HG02943 (cell line): Measurements from ENCODE around the gene MYO3B.
"Not testable (repeated sequence)": the region's sequence is repeated elsewhere in the genome, so short reads cannot be mapped to it uniquely, and the experiment has no call there.

Experiments
- ATAC-seq: cut with Tn5 transposase; IDR thresholded peaks from one replicate; pipeline ENCODE4 v1.9.1; 2021; ENCODE audit warnings: mild to moderate bottlenecking, low read depth, moderate library complexity; ENCODE audit not compliant: unreplicated experiment

Gene MYO3B

GRCh38 chr2:170535552-170535951 lies 357.6 kb downstream of the MYO3B start:
- no peak for ATAC-seq

- no peak for ATAC-seq
Measured at GRCh38 chr2:170544817-170545216, 366.9 kb downstream of the MYO3B start.

- ATAC-seq, result no peak
Measured at GRCh38 chr2:170548304-170548703, 370.4 kb downstream of the MYO3B start.

- no peak for ATAC-seq
Measured at GRCh38 chr2:170550501-170550900, 372.6 kb downstream of the MYO3B start.

- ATAC-seq, result not testable (repeated sequence)
Measured at GRCh38 chr2:170551899-170552298, 374.0 kb downstream of the MYO3B start.

- ATAC-seq, result no peak
Measured at GRCh38 chr2:170553748-170554147, 375.8 kb downstream of the MYO3B start.

- no peak for ATAC-seq
Measured at GRCh38 chr2:170554278-170554955, 376.5 kb downstream of the MYO3B start.

GRCh38 chr2:170562928-170563327 lies 385.0 kb downstream of the MYO3B start:
- no peak for ATAC-seq

GRCh38 chr2:170563401-170563800 lies 385.5 kb downstream of the MYO3B start:
- no peak for ATAC-seq

GRCh38 chr2:170566138-170566537 lies 388.2 kb downstream of the MYO3B start:
- ATAC-seq, result no peak

- no peak for ATAC-seq
Measured at GRCh38 chr2:170567429-170567828, 389.5 kb downstream of the MYO3B start.

- ATAC-seq, result no peak
Measured at GRCh38 chr2:170568511-170568910, 390.6 kb downstream of the MYO3B start.

- no peak for ATAC-seq
Measured at GRCh38 chr2:170571612-170572011, 393.7 kb downstream of the MYO3B start.

GRCh38 chr2:170573671-170574070 lies 395.7 kb downstream of the MYO3B start:
- no peak for ATAC-seq

GRCh38 chr2:170576296-170576695 lies 398.3 kb downstream of the MYO3B start:
- no peak for ATAC-seq

GRCh38 chr2:170577356-170577755 lies 399.4 kb downstream of the MYO3B start:
- no peak for ATAC-seq

GRCh38 chr2:170578606-170579005 lies 400.7 kb downstream of the MYO3B start:
- no peak for ATAC-seq

- ATAC-seq, result no peak
Measured at GRCh38 chr2:170579511-170579910, 401.6 kb downstream of the MYO3B start.

- ATAC-seq, result no peak
Measured at GRCh38 chr2:170582313-170582712, 404.4 kb downstream of the MYO3B start.

GRCh38 chr2:170582751-170583463 lies 405.0 kb downstream of the MYO3B start:
- ATAC-seq, result no peak

- ATAC-seq, result no peak
Measured at GRCh38 chr2:170585067-170585466, 407.1 kb downstream of the MYO3B start.

- no peak for ATAC-seq
Measured at GRCh38 chr2:170586571-170587095, 408.7 kb downstream of the MYO3B start.
